GM06990 (cell line): Measurements from ENCODE around the gene CCNK.

Experiments used
- DNase-seq: peaks from one replicate; pipeline ENCODE4 v3.0.0-alpha.2; 2011; ENCODE audit not compliant: insufficient read length; ENCODE audit errors: extremely low read depth
- H3K27me3 ChIP-seq: replicated peaks from 2 replicates; pipeline ENCODE4 v1.6.0; 2011; ENCODE audit warnings: low read length; ENCODE audit not compliant: control insufficient read depth, insufficient read depth
- H3K36me3 ChIP-seq: 2 replicates; pipeline ENCODE4 v1.5.1; 2011; ENCODE audit warnings: low read length; ENCODE audit not compliant: control insufficient read depth, insufficient read depth
- H3K4me3 ChIP-seq: replicated peaks from 2 replicates; pipeline ENCODE4 v1.5.1; 2011; ENCODE audit warnings: low read depth, mild to moderate bottlenecking, control low read depth, low read length
- CTCF ChIP-seq: IDR thresholded peaks from 2 replicates; pipeline ENCODE4 v1.5.1; 2011; ENCODE audit warnings: low read length, control low read depth, mild to moderate bottlenecking, inconsistent platforms; ENCODE audit not compliant: insufficient read depth, poor library complexity, severe bottlenecking

Gene CCNK

GRCh38 chr14:99516156-99516870 lies 35.1 kb downstream of the CCNK start:
- DNase-seq = no peak
- no peak for TF ChIP-seq CTCF
- H3K36me3 ChIP-seq = peaks cover 2% of the 10 kb centered on the region
- no peak overlapping the region for H3K4me3 ChIP-seq
- no peaks in the 10 kb centered on the region for H3K27me3 ChIP-seq

DNA sequence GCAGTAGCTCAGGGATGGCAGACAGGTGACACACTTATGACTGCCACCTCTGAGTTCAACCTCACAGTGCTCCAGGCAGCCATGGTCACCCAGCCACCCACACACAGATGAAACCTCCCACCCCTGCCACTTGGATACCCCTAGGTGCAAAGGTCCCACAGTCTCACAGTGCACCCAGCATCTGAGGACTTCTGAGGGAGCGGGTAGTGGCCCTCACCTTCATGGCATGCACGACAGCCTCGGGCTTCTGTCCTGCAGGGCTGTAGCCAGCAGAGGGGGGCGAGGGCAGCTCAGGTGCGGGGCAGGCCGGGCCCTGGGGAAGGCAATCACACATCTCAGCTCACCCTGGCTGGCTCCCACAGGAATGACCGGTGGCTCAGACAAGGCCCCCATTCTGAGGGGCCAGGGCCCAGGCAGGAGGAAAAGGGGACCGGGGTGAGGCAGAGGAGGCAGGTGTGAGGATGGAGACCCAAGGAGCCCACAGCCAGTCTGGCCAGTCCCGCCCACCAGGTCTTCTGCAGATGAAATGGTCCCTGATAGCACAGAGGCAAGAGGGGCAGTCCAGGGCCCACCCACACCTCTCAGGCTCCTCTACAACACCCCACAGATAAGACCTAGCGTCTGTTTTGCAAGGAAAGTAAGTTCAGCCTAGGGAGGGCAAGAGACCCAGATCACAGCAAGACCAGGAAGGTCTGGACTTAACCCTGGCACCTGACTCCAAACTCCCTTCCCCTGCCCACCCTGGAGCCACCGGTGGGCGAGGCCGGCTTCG lies 35.8 kb downstream of the CCNK start:
- DNase-seq = no peak
- no peak for TF ChIP-seq CTCF
- Histone ChIP-seq H3K4me3 (no peak overlapping the region), H3K36me3 (no peaks in the 10 kb centered on the region; the same call in none of the 2 replicates), H3K27me3 (no peaks in the 10 kb centered on the region)

DNA sequence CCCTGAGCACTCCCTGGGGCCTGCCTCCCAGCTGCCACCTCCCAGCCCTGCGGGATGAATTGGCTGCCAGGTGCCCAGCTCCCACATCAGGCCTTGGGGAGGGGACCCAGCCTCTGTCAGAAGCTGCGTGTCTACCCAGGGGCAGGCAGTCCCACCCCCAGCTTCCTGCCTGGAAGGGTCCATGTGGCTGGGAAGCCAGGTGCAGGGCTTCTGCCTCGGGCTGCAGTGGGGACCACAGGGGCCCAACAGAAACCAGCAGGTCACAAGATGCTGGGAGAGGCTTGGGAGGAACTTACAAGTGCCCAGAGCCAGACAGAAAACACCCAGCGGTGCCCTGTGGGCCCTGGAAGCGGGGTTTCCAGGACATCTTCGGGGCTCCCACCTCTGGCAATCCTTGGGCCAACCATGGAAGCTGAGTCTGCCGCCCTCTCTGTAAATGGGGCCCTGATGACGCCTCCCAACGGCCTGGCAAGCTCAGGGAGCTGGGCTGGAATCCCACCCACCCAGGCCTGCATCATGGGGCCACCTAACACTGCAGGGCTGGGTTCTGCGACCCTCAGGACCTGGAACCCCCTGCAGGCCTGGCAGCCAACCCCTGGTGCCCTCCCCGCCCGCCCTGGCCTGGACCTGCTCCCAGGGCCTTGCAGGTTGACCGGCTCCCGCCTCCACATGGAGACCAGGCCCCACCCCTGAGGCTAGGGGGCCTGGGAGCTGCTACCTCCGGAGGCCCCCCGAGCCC lies 36.6 kb downstream of the CCNK start:
- TF ChIP-seq CTCF = no peak
- Histone ChIP-seq H3K36me3 (no peaks in the 10 kb centered on the region; the same call in 1 of the 2 replicates), H3K4me3 (no peak overlapping the region), H3K27me3 (no peaks in the 10 kb centered on the region)
- DNase-seq = no peak

DNA sequence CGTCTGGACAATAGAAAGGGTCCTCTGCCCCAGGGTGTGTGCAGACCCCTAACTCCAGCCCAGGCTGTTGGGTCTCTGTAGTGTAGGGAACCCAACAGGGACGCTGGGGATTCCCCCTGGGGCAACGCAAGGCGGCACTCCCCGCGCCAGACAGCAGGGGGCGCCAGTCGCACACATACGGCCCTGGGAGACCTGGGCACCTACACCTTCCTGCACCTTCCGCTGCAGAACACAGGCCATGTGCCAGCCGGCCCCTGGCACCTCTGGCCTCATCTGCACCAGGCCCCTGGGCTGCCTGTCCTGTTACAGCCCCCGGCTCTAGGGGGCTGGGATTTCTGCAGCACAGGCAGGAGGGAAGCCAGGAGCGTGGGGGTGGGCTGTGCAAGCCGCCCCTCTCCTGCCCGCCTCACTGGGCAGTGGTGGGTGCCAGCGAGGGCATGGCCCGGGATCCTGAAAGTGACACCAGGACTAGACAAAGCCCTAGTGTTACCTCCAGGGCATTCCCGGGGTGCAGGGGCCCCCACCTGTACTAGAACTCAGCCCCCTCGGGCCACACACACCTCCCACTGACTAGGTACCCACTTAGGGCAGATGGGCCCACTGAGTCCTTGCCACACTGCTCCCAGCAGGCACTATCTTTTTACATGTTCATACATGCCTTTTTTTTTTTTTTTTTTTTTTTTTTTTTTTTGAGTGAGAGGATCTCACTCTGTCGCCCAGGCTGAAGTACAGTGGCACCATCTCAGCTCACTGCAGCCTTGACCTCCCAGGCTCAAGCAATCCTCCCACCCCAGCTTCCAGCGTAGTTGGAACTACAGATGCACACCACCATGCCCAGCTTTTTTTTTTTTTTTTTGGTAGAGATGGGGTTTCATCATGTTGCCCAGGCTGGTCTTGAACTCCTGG lies 37.5 kb downstream of the CCNK start:
- Histone ChIP-seq H3K27me3 (no peaks in the 10 kb centered on the region), H3K4me3 (no peak overlapping the region), H3K36me3 (no peaks in the 10 kb centered on the region; the same call in 1 of the 2 replicates)
- peak; percentile 98 for TF ChIP-seq CTCF
- DNase-seq = peak; percentile 76

- Histone ChIP-seq H3K4me3 (no peak overlapping the region), H3K27me3 (no peaks in the 10 kb centered on the region), H3K36me3 (no peaks in the 10 kb centered on the region)
- DNase-seq = no peak
- TF ChIP-seq CTCF = no peak
Observed at GRCh38 chr14:99519347-99519881, 38.2 kb downstream of the CCNK start.
